Stimulated activated CD8-positive, alpha-beta memory T cell treated with anti-CD3 and anti-CD28 coated beads, Interleukin-12 subunit alpha, Interleukin-12 subunit beta, amount 100 ng/mL, for 24 hours (primary cell): ENCODE results near the gene BPNT1.
"Not testable (repeated sequence)": the region's sequence is repeated elsewhere in the genome, so short reads cannot be mapped to it uniquely, and the experiment has no call there.

ENCODE experiments used
- DNase-seq: peaks from one replicate; pipeline ENCODE4 v3.0.0-alpha.2; 2020; ENCODE audit errors: extremely low read depth

The BPNT1 gene

DNA sequence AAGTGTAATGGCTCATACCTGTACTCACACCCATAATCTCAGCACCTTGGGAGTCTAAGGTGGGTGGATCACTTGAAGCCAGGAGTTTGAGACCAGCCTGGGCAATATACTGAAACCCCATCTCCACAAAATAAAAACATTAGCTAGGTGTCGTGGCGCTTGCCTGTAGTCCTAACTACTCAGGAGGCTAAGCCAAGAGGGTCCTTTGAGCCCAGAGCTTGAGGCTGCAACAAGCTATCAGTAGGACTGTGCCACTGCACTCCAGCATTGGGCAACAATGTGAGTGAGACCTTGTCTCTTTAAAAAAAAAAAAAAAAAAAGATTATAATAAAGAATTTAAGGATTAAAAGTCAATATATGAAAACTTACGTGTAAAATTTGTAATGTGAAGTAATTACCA, 11.7 kb downstream of the BPNT1 start:
- no peak for DNase-seq

DNA sequence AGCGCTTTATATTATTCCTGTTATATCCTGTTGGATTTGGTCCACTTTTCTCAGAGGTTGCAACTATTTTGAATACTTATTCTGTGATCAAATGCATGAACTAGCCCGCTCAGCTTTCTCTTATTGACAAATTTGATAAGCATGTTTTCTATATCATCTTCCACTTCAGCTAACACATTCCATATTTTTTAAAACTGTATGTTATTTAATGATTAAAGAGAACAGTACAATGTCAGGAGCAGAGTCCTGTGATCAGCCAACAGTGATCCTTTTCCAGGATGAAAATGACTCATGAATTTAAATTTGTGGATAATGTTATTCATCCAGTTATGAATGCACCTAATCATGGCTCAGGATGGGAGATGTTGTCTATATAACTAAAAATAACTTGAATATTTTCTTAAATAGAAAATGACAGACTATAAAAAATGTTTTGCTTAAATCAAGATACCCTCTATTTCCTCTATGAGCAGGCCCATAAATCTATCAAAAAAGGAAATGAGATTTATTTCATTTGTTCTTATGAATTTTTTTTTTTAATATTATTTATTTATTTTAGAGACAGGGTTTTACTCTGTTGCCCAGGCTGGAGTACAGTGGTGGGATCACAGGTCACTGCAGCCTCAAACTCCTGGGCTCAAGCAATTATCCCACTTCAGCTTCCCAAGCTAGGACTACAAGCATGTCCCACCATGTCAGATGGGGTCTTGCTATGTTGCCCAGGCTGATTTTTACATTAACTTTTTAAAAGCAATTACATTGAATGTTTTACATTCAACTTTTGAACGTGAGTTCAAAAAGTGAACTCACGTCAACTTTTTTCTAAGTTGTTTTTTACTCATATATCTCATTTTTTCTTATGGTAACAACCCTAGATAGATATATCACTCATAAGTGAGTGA, 12.5 kb downstream of the BPNT1 start:
- no peak for DNase-seq

- DNase-seq = no peak
These were observed 22.1 kb downstream of the BPNT1 start for GRCh38 chr1:220067269-220068204.

GRCh38 chr1:220062629-220063028, 27.0 kb downstream of the BPNT1 start:
- no peak for DNase-seq

GRCh38 chr1:220060876-220061275, 28.7 kb downstream of the BPNT1 start:
- no peak for DNase-seq

DNA sequence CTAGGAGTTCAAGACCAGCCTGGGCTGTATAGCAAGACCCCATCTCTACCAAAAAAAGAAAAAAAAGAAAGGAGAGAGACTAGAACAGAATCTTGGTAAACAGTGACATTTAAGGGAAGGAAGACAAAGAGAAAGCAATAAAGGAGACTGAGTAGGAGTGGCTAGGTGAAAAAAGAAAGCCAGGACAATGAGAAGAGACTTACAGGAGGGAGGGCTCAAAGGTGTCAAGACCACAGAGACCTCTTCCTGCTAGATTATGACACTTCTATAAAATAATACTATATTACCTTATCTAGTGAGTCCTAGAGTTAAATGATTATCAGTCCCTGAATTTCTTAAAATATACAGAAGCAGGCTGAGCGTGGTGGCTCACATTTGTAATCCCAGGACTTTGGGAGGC, 33.2 kb downstream of the BPNT1 start:
- no peak for DNase-seq

GRCh38 chr1:220046052-220046930, 43.3 kb downstream of the BPNT1 start, which contains the start of gene EPRS1:
TSS of gene EPRS1 (minus strand) at chr1:220046505. CDS start at chr1:220046388, 117 bp downstream.
- DNase-seq = peak; percentile 82

DNA sequence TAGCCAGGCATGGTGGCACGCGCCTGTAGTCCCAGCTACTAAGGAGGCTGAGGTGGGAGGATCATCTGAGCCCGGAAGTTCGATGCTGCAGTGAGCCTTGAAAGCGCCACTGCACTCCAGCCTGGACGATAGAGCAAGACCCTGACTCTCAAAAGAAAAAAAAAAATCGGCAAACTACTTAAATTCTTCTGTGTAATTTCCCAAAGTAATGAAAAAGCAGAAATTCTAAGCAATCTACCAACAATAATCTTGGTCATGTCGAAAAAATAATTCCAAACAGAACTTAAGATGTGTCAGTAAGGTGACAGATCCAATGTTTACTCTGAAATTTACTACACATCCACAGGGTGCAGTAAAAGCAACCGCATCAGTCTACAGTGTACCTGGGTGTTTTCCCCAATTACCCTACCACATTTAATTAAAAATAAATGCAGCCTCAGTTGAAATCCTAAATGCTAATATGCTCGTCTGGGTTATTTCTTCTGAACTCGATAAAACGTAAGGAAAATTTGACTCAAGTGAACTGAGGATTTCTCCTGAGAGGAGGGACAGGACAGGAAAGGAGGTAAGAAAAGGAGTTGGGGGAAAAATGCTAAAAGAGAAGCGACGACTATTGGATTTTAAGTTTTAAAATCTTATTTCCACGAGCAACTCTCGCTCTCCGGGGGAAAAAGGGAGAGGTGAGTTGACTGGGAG, 44.1 kb downstream of the BPNT1 start:
- DNase-seq = no peak

- no peak for DNase-seq
These were observed 44.8 kb downstream of the BPNT1 start for GRCh38 chr1:220044678-220045355.

DNA sequence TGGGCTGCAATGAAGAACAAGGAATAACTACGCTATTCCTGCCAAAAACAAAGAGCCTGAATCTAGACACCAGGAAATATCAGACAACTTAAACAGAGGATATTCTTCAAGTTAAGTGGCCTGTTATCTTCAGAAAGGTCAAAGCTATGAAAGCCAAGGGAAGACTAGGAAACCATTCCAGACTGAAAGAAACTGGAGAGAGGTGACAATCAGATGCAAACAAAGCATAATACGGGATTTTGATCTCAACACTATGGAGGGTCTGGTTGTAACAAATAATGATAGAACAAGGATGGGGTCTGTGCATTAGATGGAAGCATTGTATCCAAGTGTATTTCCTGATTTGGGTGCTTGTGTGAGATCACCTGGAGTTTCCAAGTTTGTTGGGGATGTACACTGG, 45.9 kb downstream of the BPNT1 start:
- DNase-seq = no peak

- DNase-seq = no peak
These were observed 49.5 kb downstream of the BPNT1 start for GRCh38 chr1:220040028-220040596.

DNA sequence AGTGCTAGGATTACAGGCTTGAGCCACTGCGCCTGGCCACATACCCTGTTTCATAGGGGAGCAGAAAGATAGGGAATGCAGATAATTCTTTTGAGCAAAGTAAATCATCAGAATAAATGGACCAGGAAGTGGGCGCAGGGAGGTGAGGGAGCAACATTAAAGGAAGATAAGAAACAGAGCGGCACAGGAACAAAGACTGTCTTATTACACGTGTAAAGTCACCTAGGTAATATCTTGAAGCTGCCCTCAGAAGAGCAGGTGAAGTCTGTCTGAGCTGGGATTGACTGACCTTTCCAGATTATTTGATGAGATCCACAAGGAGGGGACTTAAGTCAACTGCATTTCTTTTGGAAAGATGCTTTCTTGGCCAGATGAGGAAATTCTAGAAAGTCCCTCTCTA, 50.9 kb downstream of the BPNT1 start:
- no peak for DNase-seq

GRCh38 chr1:220037810-220038209, 51.8 kb downstream of the BPNT1 start:
- DNase-seq = not testable (repeated sequence)

GRCh38 chr1:220032911-220033310, 56.7 kb downstream of the BPNT1 start:
- no peak for DNase-seq

- no peak for DNase-seq
These were observed 58.3 kb downstream of the BPNT1 start for GRCh38 chr1:220031287-220031686.

DNA sequence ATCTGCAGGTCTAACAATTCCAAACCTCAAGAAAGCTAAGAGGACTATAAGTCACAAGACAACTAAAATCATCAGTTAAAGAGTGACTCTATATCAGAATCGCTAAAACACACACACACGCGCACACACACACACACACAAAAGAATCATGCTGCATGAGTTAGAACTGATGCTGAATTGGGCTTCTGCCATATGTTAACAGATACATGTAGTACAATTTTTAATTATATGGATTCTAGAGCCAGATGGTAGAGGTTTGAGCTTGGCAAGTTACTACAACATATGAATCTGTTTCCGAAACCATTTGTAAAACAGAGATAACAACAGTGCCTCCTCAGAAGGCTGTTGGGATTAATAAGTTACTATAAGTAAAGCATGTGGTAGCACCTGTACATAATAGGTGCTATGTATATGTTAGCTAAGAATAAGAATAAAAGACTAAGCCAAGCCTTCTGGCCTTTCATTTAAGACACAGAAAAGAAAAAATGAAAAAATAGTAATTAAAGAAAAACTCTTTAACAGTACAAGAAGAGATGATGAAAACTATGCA, 61.2 kb downstream of the BPNT1 start:
- DNase-seq = no peak

- DNase-seq = no peak
These were observed 70.5 kb downstream of the BPNT1 start for GRCh38 chr1:220019071-220019470.

DNA sequence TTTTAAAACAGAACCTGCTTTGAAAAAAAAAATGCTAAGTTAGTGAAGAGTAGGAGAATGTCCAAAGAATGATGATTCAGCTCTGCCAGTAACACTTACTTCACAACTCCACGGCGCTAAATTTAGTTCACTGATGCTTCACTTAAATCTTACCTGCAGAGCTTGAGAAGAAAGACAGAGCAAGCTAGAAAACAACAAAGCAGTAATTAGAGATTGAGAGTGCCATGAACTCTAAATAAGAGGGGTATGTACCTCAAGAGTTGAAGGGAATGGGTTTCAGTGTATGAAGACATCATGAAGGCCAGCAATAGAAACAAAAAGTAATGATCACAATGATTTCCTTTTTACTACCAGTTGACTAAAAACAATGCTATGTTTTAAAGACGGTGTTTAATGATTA, 76.1 kb downstream of the BPNT1 start:
- no peak for DNase-seq

DNA sequence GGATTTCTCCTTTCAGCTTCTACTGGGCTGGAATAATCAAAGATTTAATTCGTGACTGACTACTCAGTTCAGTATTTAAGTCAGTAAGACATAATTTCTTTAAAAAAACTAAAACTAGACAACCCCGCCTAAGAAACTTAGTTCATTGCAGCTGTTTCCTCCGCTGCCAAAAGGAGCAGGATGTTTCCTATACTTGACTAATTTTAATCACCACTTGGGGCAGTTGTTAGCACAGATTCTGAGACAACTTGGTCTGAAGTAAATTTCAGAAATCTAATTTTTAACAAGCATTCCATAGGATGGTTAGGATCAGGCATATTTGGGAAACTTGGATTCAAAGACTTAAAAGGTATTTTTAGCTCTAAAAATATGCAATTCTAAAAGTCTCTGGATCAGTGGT, 77.3 kb downstream of the BPNT1 start:
- no peak for DNase-seq

GRCh38 chr1:220011620-220012019, 78.0 kb downstream of the BPNT1 start:
- DNase-seq = no peak
